Right atrium auricular region (tissue), 2 donors: ENCODE results near the gene EFCAB5. TPM values are rescaled to one million over a fixed set of nuclear protein-coding genes. Genes with fewer than 3 reads are reported as not detected.
"Not testable (repeated sequence)": the region's sequence is repeated elsewhere in the genome, so short reads cannot be mapped to it uniquely, and the experiment has no call there.

ENCODE experiments used
- DNase-seq: peaks from one replicate; pipeline ENCODE4 v3.0.0-alpha.2; 2019; ENCODE audit warnings: low spot score
- H3K27ac ChIP-seq, 2 donors: fragments of 200-600 bp; sonication (generic); 1 replicate in 1 of 2; 2 replicates in 1 of 2; pipeline ENCODE4 v1.5.1; 2016 to 2019
- H3K27me3 ChIP-seq, 2 donors: fragments of 200-600 bp; sonication (generic); one replicate each; pipeline versions ENCODE4 v1.5.1 to v1.6.0; 2017 to 2019
- H3K36me3 ChIP-seq: fragments of 200-600 bp; sonication (generic); one replicate; pipeline ENCODE4 v1.5.1; 2016
- H3K4me1 ChIP-seq, 2 donors: fragments of 200-600 bp; sonication (generic); one replicate each; pipeline versions ENCODE4 v1.5.1 to v1.6.0; 2017 to 2019
- H3K4me3 ChIP-seq, 2 donors: fragments of 200-600 bp; sonication (generic); 1 replicate in 1 of 2; 2 replicates in 1 of 2; pipeline ENCODE4 v1.5.1; 2017 to 2019; ENCODE audit warnings: mild to moderate bottlenecking in 1 of 2, moderate library complexity in 1 of 2
- H3K9me3 ChIP-seq, 2 donors: fragments of 200-600 bp; sonication (generic); one replicate each; pipeline ENCODE4 v1.5.1; 2019
- CTCF ChIP-seq, 2 donors: fragments of 200-600 bp; sonication (generic); IDR thresholded peaks; one replicate each; pipeline ENCODE4 v1.5.1; 2019; ENCODE audit warnings: antibody characterized with exemption in 2 of 2
- total RNA-seq, 2 donors: library from RNA; depleted of rRNA; stranded (reverse); fragments of >200 nt; gene quantifications; one replicate each; pipeline ENCODE4 v1.1.0, GENCODE V29; 2016

Gene EFCAB5
- total RNA-seq, 2 donors from 2014 or later: not detected

GRCh38 chr17:30116345-30116660, 174.9 kb downstream of the EFCAB5 start:
- Histone ChIP-seq H3K4me3 (peak overlapping the region; percentile 71 to 81), H3K9me3 (no peaks in the 10 kb centered on the region), H3K27me3 (no peaks in the 10 kb centered on the region), H3K36me3 (peaks cover 9% of the 10 kb centered on the region), H3K4me1 (peaks cover 0 to 27% of the 10 kb centered on the region in 2 donors), H3K27ac (peak overlapping the region; percentile 96 to 98)
- no peak for DNase-seq
- TF ChIP-seq CTCF (IDR thresholded peaks at IDR 0.05): no peak

GRCh38 chr17:30116661-30117551, 175.5 kb downstream of the EFCAB5 start, which contains the start of gene NSRP1:
Gene NSRP1, plus strand, starts transcription at chr17:30116816. Its CDS starts 28 bp downstream, at chr17:30116844.
- Histone ChIP-seq H3K36me3 (peaks cover 9% of the 10 kb centered on the region), H3K4me3 (peak within 1 kb of the TSS; percentile 71 to 81), H3K9me3 (no peaks in the 10 kb centered on the region), H3K27me3 (no peaks in the 10 kb centered on the region), H3K27ac (peak within 1 kb of the TSS; percentile 96 to 98), H3K4me1 (peaks cover 0 to 27% of the 10 kb centered on the region in 2 donors)
- no peak for TF ChIP-seq CTCF (IDR thresholded peaks at IDR 0.05)
- peak; percentile 98 for DNase-seq

GRCh38 chr17:30117675-30118081, 176.2 kb downstream of the EFCAB5 start:
- no peak for TF ChIP-seq CTCF (IDR thresholded peaks at IDR 0.05)
- DNase-seq: no peak
- Histone ChIP-seq H3K27me3 (no peaks in the 10 kb centered on the region), H3K4me3 (peak overlapping the region; percentile 71 to 81), H3K27ac (peak overlapping the region; percentile 96 to 98), H3K36me3 (peaks cover 9% of the 10 kb centered on the region), H3K9me3 (no peaks in the 10 kb centered on the region), H3K4me1 (peaks cover 0 to 27% of the 10 kb centered on the region in 2 donors)

GRCh38 chr17:30118635-30119034, 177.2 kb downstream of the EFCAB5 start:
- H3K27ac ChIP-seq, H3K9me3 ChIP-seq, H3K27me3 ChIP-seq, DNase-seq, H3K36me3 ChIP-seq, H3K4me3 ChIP-seq: not testable (repeated sequence)
- peaks cover 0 to 27% of the 10 kb centered on the region in 2 donors for H3K4me1 ChIP-seq

GRCh38 chr17:30124273-30124796, 182.9 kb downstream of the EFCAB5 start:
- no peak overlapping the region for H3K4me3 ChIP-seq
- peaks cover 0 to 10% of the 10 kb centered on the region in 2 donors for H3K4me1 ChIP-seq
- no peak overlapping the region for H3K27ac ChIP-seq
- peaks cover 16% of the 10 kb centered on the region for H3K36me3 ChIP-seq
- no peaks in the 10 kb centered on the region for H3K9me3 ChIP-seq
- no peak for TF ChIP-seq CTCF (IDR thresholded peaks at IDR 0.05)
- H3K27me3 ChIP-seq: no peaks in the 10 kb centered on the region
- no peak for DNase-seq

- no peak for TF ChIP-seq CTCF (IDR thresholded peaks at IDR 0.05)
- no peak for DNase-seq
- H3K36me3 ChIP-seq: peaks cover 14% of the 10 kb centered on the region
Observed at GRCh38 chr17:30130121-30130520, 188.7 kb downstream of the EFCAB5 start.

More at GRCh38 chr17:30130121-30130520, 188.7 kb downstream of the EFCAB5 start:
- Histone ChIP-seq H3K9me3 (no peaks in the 10 kb centered on the region), H3K4me1 (no peaks in the 10 kb centered on the region), H3K27ac (no peak overlapping the region), H3K27me3 (no peaks in the 10 kb centered on the region), H3K4me3 (no peak overlapping the region)
